Mammary epithelial cell (primary cell): ENCODE data around the gene MICAL1.

Experiments
- CTCF ChIP-seq, 2 donors: IDR thresholded peaks in 1 of 2; conservative IDR thresholded peaks in 1 of 2; 2 replicates each; pipeline ENCODE4 v1.5.1; 2011 to 2012; ENCODE audit warnings: inconsistent platforms in 2 of 2, low read length in 2 of 2, mild to moderate bottlenecking in 2 of 2, control low read depth in 1 of 2, low read depth in 1 of 2; ENCODE audit not compliant: insufficient read depth in 1 of 2; ENCODE audit errors: extremely low read depth in 1 of 2
- EZH2 ChIP-seq: IDR thresholded peaks from 2 replicates; pipeline ENCODE4 v1.6.1; 2012; ENCODE audit warnings: low read length, inconsistent platforms, borderline replicate concordance

- TF ChIP-seq CTCF (conservative IDR thresholded peaks at IDR 0.05 in 1 of 2, IDR thresholded peaks at IDR 0.05 in 1 of 2; ENCODE audit: extremely low read depth in 1 of 2, insufficient read depth in 1 of 2, low read depth in 1 of 2, low read length in 2 of 2) = no peak
- no peak for TF ChIP-seq EZH2
Measured at GRCh38 chr6:109465772-109466171, 10.2 kb upstream of the MICAL1 start.
